ENCODE results near the gene PTPRN2. TPM values are rescaled to one million over a fixed set of nuclear protein-coding genes. Genes with fewer than 3 reads are reported as not detected.
A peak's percentile ranks its signal among the peaks of the same experiment; 100 is the strongest.

The PTPRN2 gene
- total and polyA plus RNA-seq, 2 of the 8 experiments (the other 6 are each of a cell fraction or from before 2014, with no cell fraction given) = 2.6 to 4.5 TPM

DNA sequence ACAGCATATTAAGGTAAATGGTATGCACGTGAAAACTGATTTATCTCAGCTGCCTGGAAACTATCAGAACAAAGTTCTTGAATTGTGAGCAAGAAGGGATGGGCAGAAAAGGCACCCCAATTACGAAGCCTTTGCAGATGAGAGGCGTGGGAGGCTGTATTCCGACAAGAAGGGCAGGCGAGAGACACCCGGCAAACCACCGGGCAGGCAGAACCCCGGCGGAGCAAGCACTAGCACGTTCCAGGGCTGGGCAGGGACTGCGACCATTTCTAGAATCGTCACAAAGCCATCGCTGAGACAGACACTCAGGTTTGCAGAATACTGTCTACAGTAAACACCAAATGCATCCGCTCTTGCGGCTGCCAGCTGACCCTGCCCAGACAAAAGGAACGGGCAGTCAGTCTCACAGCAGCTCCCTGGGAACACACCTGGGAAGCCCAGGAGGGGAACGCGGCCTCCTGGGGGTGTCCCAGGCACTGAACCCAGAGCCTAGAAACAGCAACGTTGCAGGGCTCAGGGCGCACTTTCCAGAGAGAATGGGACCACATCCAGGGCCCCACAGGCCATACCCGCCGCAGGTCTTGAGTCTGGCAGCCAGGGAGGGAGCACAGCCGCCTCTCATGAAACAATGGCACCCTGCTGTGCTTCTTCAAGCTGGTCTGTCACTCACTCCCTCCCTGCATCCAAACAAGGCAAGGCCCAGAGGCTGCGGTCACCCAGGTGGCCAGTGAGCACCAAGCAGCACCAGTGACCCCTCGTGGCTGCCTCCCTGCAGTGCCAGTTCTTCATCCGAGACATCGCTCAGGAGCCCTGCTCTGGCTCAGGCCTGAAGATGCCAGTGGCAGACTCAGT, 261.9 kb downstream of the PTPRN2 start (continued):
- TF ChIP-seq, protein P1, sequence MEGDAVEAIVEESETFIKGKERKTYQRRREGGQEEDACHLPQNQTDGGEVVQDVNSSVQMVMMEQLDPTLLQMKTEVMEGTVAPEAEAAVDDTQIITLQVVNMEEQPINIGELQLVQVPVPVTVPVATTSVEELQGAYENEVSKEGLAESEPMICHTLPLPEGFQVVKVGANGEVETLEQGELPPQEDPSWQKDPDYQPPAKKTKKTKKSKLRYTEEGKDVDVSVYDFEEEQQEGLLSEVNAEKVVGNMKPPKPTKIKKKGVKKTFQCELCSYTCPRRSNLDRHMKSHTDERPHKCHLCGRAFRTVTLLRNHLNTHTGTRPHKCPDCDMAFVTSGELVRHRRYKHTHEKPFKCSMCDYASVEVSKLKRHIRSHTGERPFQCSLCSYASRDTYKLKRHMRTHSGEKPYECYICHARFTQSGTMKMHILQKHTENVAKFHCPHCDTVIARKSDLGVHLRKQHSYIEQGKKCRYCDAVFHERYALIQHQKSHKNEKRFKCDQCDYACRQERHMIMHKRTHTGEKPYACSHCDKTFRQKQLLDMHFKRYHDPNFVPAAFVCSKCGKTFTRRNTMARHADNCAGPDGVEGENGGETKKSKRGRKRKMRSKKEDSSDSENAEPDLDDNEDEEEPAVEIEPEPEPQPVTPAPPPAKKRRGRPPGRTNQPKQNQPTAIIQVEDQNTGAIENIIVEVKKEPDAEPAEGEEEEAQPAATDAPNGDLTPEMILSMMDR (IDR thresholded peaks at IDR 0.05; ENCODE audit: control extremely low read depth in 1 of 3, insufficient read depth in 1 of 3, low read depth in 1 of 3, low read length in 3 of 3) = peak; percentile 79 to 93 (median 87)
- peak; percentile 19 for TF ChIP-seq NANOG (IDR thresholded peaks at IDR 0.05; ENCODE audit: insufficient read depth, low read depth, low read length, poor library complexity, severe bottlenecking)
- no peak for TF ChIP-seq CHD2 (IDR thresholded peaks at IDR 0.05; ENCODE audit: low read length)

All from H1 (cell line).